ENCODE data around the gene CUX1.

The CUX1 gene

GRCh38 chr7:101898106-101898505, 80.7 kb downstream of the CUX1 start:
- DNase-seq = no peak

- no peak for DNase-seq
Measured at GRCh38 chr7:101899616-101900015, 82.2 kb downstream of the CUX1 start.

GRCh38 chr7:101900103-101900502, 82.7 kb downstream of the CUX1 start:
- no peak for DNase-seq

GRCh38 chr7:101901661-101902491, 84.5 kb downstream of the CUX1 start:
- DNase-seq = no peak

- no peak for DNase-seq
Measured at GRCh38 chr7:101902680-101903514, 85.5 kb downstream of the CUX1 start.

- DNase-seq = no peak
Measured at GRCh38 chr7:101903515-101903868, 86.1 kb downstream of the CUX1 start.

- no peak for DNase-seq
Measured at GRCh38 chr7:101904019-101904418, 86.6 kb downstream of the CUX1 start.

- no peak for DNase-seq
Measured at GRCh38 chr7:101905203-101905865, 87.9 kb downstream of the CUX1 start.

GRCh38 chr7:101906291-101907240, 89.1 kb downstream of the CUX1 start:
- DNase-seq = no peak

GRCh38 chr7:101910991-101911799, 93.8 kb downstream of the CUX1 start:
- no peak for DNase-seq

- DNase-seq = no peak
Measured at GRCh38 chr7:101911800-101912715, 94.6 kb downstream of the CUX1 start.

GRCh38 chr7:101912716-101913110, 95.3 kb downstream of the CUX1 start:
- no peak for DNase-seq

- DNase-seq = no peak
Measured at GRCh38 chr7:101913247-101913721, 95.9 kb downstream of the CUX1 start.

GRCh38 chr7:101913851-101914250, 96.4 kb downstream of the CUX1 start:
- no peak for DNase-seq

GRCh38 chr7:101915000-101915399, 97.6 kb downstream of the CUX1 start:
- DNase-seq = no peak

- no peak for DNase-seq
Measured at GRCh38 chr7:101916041-101916800, 98.8 kb downstream of the CUX1 start.

- DNase-seq = no peak
Measured at GRCh38 chr7:101916876-101917275, 99.5 kb downstream of the CUX1 start.

- DNase-seq = no peak
Measured at GRCh38 chr7:101917566-101917965, 100.1 kb downstream of the CUX1 start.

- no peak for DNase-seq
Measured at GRCh38 chr7:101918426-101918825, 101.0 kb downstream of the CUX1 start.
